IPS DF 6.9 (cell line): ENCODE data around the gene DLEU7.

Experiments
- DNase-seq: peaks from one replicate; pipeline ENCODE4 v3.0.0-alpha.2; 2013; ENCODE audit warnings: low read depth, low spot score
- H3K27ac ChIP-seq: one replicate; pipeline ENCODE4 v1.5.1; 2013; ENCODE audit warnings: low read length, control low read depth
- H3K27me3 ChIP-seq: 2 replicates; pipeline ENCODE4 v1.6.1; 2013; ENCODE audit warnings: mild to moderate bottlenecking, low read length; ENCODE audit not compliant: control insufficient read depth, insufficient read depth
- H3K36me3 ChIP-seq: 2 replicates; pipeline ENCODE4 v1.6.1; 2013; ENCODE audit warnings: low read length; ENCODE audit not compliant: control insufficient read depth, insufficient read depth
- H3K4me1 ChIP-seq: 2 replicates; pipeline ENCODE4 v1.6.1; 2013; ENCODE audit warnings: low read length; ENCODE audit not compliant: control insufficient read depth, insufficient read depth
- H3K4me3 ChIP-seq: 2 replicates; pipeline ENCODE4 v1.5.1; 2013; ENCODE audit warnings: mild to moderate bottlenecking, low read length
- H3K9me3 ChIP-seq: 2 replicates; pipeline ENCODE4 v1.6.1; 2013; ENCODE audit warnings: low read length, inconsistent platforms; ENCODE audit not compliant: control insufficient read depth, insufficient read depth
- WGBS: extraction: QIAGEN DNeasy Blood & Tissue Kit; methylation state at CpG from one replicate; pipeline ENCODE4 v1.1.7; 2013; ENCODE audit warnings: mixed read lengths, missing lambda C conversion rate; ENCODE audit not compliant: insufficient read length, insufficient coverage; 5-methylcytosine and 5-hydroxymethylcytosine counted together

Gene DLEU7

DNA sequence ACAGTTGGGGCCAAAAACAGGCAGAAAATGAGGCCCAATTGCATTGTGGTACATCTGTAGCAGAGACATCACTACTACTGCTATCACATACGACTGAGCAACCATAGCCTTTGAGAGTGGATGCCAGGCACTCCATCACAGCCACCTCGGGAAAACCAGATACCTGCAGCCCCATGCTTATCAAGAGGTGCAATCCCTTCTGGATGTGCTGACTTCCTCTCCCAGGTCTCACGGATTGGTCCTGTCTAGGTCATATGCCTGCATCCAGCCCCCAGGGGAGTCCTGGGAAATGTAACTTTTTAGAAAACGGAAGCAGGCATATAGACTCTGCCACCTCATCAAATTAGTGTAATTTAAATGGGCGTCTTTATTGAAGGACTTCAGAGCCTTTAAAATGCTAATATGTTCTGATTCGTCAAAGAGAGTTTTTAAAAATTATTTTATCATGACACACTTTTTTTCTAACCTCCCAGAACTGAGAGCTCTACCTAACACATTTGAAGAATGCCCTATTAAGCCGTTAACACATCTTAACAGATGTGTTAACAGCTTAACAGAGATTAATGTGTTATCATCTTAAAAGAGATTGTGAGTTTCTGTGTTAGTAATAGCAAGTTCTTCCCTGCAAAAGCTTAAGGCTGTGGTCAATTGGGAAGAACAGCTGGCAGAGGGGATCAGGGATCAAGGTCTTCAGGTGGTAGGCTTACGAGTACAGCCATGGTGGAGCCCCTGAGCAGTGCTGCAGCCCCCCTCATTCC is 63.9 kb downstream of the DLEU7 start:
- Histone ChIP-seq H3K4me1 (no peaks in the 10 kb centered on the region), H3K9me3 (no peaks in the 10 kb centered on the region), H3K36me3 (no peaks in the 10 kb centered on the region), H3K27me3 (no peaks in the 10 kb centered on the region), H3K4me3 (no peak overlapping the region), H3K27ac (no peak overlapping the region)
- DNase-seq, result no peak
- WGBS, result no CpG with 5 or more reads among the region's 8 CpGs
